Endothelial cell (in vitro differentiated cells): Measurements from ENCODE around the gene IL1RL1. TPM values are rescaled to one million over a fixed set of nuclear protein-coding genes. Genes with fewer than 3 reads are reported as not detected.

Experiments used
- DNase-seq: peaks from one replicate; pipeline ENCODE4 v3.0.0; 2021; ENCODE audit warnings: low spot score
- H3K27ac Mint-ChIP-seq: one replicate; pipeline ENCODE4 v1.8.0; 2021; ENCODE audit warnings: mixed read lengths, inconsistent platforms; ENCODE audit not compliant: unreplicated experiment
- H3K27me3 Mint-ChIP-seq: one replicate; pipeline ENCODE4 v1.8.0; 2021; ENCODE audit warnings: mild to moderate bottlenecking, moderate library complexity, mixed read lengths, inconsistent platforms; ENCODE audit not compliant: unreplicated experiment
- H3K36me3 Mint-ChIP-seq: one replicate; pipeline ENCODE4 v1.8.0; 2021; ENCODE audit warnings: mild to moderate bottlenecking, low read depth, mixed read lengths, inconsistent platforms; ENCODE audit not compliant: unreplicated experiment
- H3K4me1 Mint-ChIP-seq: one replicate; pipeline ENCODE4 v1.8.0; 2021; ENCODE audit warnings: mild to moderate bottlenecking, mixed read lengths, inconsistent platforms; ENCODE audit not compliant: unreplicated experiment
- H3K4me3 Mint-ChIP-seq: one replicate; pipeline ENCODE4 v1.8.0; 2021; ENCODE audit warnings: mild to moderate bottlenecking, mixed read lengths, inconsistent platforms; ENCODE audit not compliant: unreplicated experiment
- H3K9me3 Mint-ChIP-seq: one replicate; pipeline ENCODE4 v1.8.0; 2021; ENCODE audit warnings: mixed read lengths, inconsistent platforms; ENCODE audit not compliant: unreplicated experiment
- CTCF ChIP-seq: fragments of 200-600 bp; sonication (generic); IDR thresholded peaks from one replicate; pipeline ENCODE4 v1.5.0; 2021; ENCODE audit warnings: antibody characterized with exemption; ENCODE audit not compliant: unreplicated experiment
- total RNA-seq: library from RNA; stranded (reverse); fragmentation: NEBNext Ultra II Directional; extraction: Animal tissue kit (Norgen Biotek cat#: 25700); gene quantifications from one replicate; pipeline ENCODE4 v1.2.1, GENCODE V29; 2021; ENCODE audit not compliant: unreplicated experiment

The IL1RL1 gene
- total RNA-seq, 1 donor from 2014 or later: 0.10 TPM

DNA sequence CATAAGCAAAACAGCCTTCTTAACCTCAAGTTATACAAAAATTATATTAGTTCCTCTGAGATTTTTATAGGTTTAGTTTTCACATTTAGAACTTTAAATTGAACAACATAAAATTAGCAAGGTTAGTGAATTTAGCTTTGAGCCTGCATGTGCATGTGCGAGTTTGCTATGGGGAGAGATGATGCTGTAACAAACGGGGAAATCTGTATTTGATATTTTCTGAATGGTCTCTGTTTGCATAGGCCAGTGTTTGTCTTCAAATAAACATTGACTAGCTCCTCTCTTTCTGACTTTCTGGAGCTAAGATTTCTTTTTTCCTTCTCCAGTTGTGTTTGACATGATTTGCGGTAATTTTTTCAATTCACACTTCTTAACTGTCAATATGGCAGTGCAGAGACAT lies 80.7 kb downstream of the IL1RL1 start:
- Mint-ChIP-seq H3K9me3 (no peaks in the 10 kb centered on the region), H3K4me1 (no peaks in the 10 kb centered on the region), H3K27ac (no peak overlapping the region), H3K27me3 (peaks cover 2% of the 10 kb centered on the region), H3K4me3 (no peak overlapping the region), H3K36me3 (no peaks in the 10 kb centered on the region)
- no peak for TF ChIP-seq CTCF
- DNase-seq: no peak

GRCh38 chr2:102392942-102393341 lies 81.6 kb downstream of the IL1RL1 start:
- no peaks in the 10 kb centered on the region for H3K4me1 Mint-ChIP-seq
- no peaks in the 10 kb centered on the region for H3K36me3 Mint-ChIP-seq
- H3K27me3 Mint-ChIP-seq: no peaks in the 10 kb centered on the region
- no peak for DNase-seq
- no peak overlapping the region for H3K27ac Mint-ChIP-seq
- no peak for TF ChIP-seq CTCF
- H3K4me3 Mint-ChIP-seq: no peak overlapping the region
- H3K9me3 Mint-ChIP-seq: no peaks in the 10 kb centered on the region

DNA sequence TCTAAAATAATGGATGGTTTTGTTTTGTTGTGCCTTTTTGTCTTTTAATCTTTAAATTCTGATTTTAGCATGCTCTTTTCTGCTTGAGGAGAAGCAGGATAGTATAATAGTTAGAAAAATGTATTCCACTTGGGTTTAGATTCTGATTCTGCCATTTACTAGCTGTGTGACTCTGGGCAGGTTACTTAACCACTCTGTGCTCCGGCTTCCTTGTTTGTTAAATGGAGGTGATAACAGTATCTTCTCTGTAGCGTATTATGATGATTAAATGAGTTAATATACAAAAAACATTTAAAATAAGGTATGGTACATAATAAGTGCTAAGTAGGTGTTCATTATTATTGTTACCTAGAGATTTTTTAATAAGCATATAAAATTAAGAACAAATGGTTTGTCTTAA lies 84.6 kb downstream of the IL1RL1 start:
- DNase-seq: no peak
- H3K4me3 Mint-ChIP-seq: no peak overlapping the region
- no peaks in the 10 kb centered on the region for H3K9me3 Mint-ChIP-seq
- H3K4me1 Mint-ChIP-seq: no peaks in the 10 kb centered on the region
- H3K27me3 Mint-ChIP-seq: no peaks in the 10 kb centered on the region
- H3K36me3 Mint-ChIP-seq: no peaks in the 10 kb centered on the region
- H3K27ac Mint-ChIP-seq: no peak overlapping the region
- no peak for TF ChIP-seq CTCF

GRCh38 chr2:102397209-102397608 lies 85.8 kb downstream of the IL1RL1 start:
- Mint-ChIP-seq H3K4me1 (no peaks in the 10 kb centered on the region), H3K36me3 (no peaks in the 10 kb centered on the region), H3K4me3 (no peak overlapping the region), H3K27me3 (no peaks in the 10 kb centered on the region), H3K9me3 (no peaks in the 10 kb centered on the region), H3K27ac (no peak overlapping the region)
- no peak for DNase-seq
- TF ChIP-seq CTCF: no peak

GRCh38 chr2:102399499-102400141 lies 88.3 kb downstream of the IL1RL1 start:
- H3K27me3 Mint-ChIP-seq: no peaks in the 10 kb centered on the region
- no peak for DNase-seq
- no peaks in the 10 kb centered on the region for H3K9me3 Mint-ChIP-seq
- no peaks in the 10 kb centered on the region for H3K4me1 Mint-ChIP-seq
- no peak for TF ChIP-seq CTCF
- H3K36me3 Mint-ChIP-seq: no peaks in the 10 kb centered on the region
- H3K4me3 Mint-ChIP-seq: no peak overlapping the region
- no peak overlapping the region for H3K27ac Mint-ChIP-seq
